ENCODE data around the gene C2orf76.

Gene C2orf76

DNA sequence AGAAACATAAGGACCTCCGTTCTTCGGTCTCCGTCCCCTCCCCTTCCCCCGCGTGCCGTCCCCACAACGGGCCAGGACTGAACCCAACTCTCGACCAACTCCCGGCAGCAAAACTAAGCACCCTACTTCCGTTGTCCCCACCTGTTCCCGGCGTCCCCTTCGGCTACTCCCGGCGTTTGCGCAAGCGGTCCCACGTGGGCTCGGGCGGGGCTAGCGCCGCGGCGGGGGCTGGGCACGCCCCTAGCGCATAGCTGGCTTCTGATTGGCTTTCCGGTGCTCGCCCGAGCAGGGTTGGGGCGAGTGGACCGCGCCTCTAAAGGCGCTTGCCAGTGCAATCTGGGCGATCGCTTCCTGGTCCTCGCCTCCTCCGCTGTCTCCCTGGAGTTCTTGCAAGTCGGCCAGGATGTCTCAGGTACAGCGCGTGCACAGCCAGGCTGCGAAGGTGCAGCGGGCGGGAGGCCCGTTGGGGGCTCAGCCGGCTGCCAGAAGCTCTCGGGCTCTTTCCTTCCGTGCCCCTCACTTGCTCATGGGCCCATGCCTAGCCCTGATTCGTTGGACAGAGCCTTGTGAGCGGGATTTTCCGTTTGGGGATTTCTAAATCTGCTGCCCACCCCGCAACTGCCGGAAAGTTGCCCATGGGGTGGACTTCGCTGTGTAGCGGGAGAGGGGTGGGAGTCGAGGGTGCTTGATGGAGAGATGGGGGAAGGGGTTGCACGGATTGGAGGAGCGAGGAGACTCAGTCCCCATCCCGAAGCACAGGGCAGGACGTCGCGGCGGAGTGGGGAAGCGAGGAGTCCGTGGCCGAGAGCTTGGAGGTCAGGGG, at the start of gene C2orf76, which contains the start of gene DBI:
C2orf76 (minus strand) TSS at position 186 of the 823 bp plus-strand sequence. CDS start 26,875 bp downstream, outside the sequence.
DBI (plus strand) TSS at position 329 of the 823 bp plus-strand sequence; CDS start at position 404, 75 bp downstream.
- H3K4me3 ChIP-seq (ENCODE audit: low read depth, low read length), result peak within 1 kb of the TSS; percentile 97
- DNase-seq (ENCODE audit: low read depth), result peak; percentile 98
- TF ChIP-seq, protein P1, sequence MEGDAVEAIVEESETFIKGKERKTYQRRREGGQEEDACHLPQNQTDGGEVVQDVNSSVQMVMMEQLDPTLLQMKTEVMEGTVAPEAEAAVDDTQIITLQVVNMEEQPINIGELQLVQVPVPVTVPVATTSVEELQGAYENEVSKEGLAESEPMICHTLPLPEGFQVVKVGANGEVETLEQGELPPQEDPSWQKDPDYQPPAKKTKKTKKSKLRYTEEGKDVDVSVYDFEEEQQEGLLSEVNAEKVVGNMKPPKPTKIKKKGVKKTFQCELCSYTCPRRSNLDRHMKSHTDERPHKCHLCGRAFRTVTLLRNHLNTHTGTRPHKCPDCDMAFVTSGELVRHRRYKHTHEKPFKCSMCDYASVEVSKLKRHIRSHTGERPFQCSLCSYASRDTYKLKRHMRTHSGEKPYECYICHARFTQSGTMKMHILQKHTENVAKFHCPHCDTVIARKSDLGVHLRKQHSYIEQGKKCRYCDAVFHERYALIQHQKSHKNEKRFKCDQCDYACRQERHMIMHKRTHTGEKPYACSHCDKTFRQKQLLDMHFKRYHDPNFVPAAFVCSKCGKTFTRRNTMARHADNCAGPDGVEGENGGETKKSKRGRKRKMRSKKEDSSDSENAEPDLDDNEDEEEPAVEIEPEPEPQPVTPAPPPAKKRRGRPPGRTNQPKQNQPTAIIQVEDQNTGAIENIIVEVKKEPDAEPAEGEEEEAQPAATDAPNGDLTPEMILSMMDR (IDR thresholded peaks at IDR 0.05; ENCODE audit: insufficient read depth, low read depth, low read length, missing control alignments), result no peak

GRCh38 chr2:119415630-119416029, 49.0 kb upstream of the C2orf76 start:
- TF ChIP-seq, protein P1 (IDR thresholded peaks at IDR 0.05; ENCODE audit: insufficient read depth, low read depth, low read length, missing control alignments), result no peak
- peak; percentile 19 for DNase-seq (ENCODE audit: low read depth)

GRCh38 chr2:119414894-119415293, 48.3 kb upstream of the C2orf76 start:
- no peak overlapping the region for H3K4me3 ChIP-seq (ENCODE audit: low read depth, low read length)
- TF ChIP-seq, protein P1 (IDR thresholded peaks at IDR 0.05; ENCODE audit: insufficient read depth, low read depth, low read length, missing control alignments), result no peak
- no peak for DNase-seq (ENCODE audit: low read depth)

More at GRCh38 chr2:119415630-119416029, 49.0 kb upstream of the C2orf76 start:
- H3K4me3 ChIP-seq (ENCODE audit: low read depth, low read length), result no peak overlapping the region

GRCh38 chr2:119409506-119409905, 42.9 kb upstream of the C2orf76 start:
- TF ChIP-seq, protein P1 (IDR thresholded peaks at IDR 0.05; ENCODE audit: insufficient read depth, low read depth, low read length, missing control alignments), result no peak
- no peak for DNase-seq (ENCODE audit: low read depth)
- H3K4me3 ChIP-seq (ENCODE audit: low read depth, low read length), result no peak overlapping the region

DNA sequence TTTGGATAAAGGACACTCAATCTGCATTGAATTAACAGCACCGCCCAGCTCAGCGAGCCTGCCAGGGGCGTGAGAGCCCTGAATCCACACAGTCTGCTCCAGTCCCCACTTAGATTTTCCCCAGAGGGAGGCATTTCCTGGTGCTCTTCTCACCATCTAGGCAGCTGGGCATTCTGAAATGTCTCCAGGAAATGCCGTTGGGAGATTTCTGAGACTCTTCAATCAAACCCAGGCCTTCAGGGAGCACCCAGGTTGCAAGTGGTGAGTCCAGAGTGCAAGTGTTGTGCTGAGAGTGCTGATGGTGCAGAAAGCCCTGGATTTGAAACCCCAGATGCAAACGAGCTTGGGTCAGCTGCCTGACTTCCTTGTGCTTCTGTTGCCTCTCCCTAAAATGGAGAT, 41.6 kb upstream of the C2orf76 start:
- H3K4me3 ChIP-seq (ENCODE audit: low read depth, low read length), result no peak overlapping the region
- no peak for DNase-seq (ENCODE audit: low read depth)
- TF ChIP-seq, protein P1 (IDR thresholded peaks at IDR 0.05; ENCODE audit: insufficient read depth, low read depth, low read length, missing control alignments), result no peak

DNA sequence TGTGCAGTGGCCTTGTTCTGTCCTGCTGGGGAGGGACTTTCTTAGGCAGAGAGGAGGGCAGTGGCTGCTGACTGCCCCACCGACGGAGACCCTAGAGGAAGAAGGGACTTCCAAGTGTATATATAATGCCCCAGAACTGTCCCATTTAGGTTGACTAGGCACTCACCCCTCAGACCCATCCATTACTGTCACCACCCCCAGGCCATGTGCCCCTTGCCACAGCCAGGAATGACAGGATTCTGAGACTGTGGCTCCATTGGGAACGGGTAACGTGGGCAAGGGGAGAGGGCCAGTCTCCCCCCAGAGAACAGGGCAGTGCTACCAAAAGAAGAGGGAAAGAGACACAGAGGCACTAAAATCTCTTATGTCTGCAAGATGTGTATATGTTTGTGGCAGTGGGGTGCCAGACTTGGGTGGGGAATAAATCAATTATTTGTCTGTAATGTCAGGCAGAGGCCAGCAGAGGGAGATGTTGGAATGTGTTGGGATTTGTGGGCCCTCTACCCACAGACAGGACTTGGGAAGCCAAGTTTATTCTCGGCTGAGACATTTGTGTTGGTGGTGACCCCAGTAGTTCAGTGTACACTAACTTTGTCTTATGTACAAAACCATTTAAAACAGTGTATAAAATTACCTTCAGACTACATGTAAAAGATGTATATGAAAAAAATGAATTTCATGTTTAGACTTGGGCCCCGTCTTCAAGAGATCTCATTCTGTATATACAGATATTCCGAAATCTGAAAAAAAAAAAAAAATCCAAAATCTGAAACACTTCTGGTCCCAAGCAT, 41.0 kb upstream of the C2orf76 start:
- DNase-seq (ENCODE audit: low read depth), result peak; percentile 69
- H3K4me3 ChIP-seq (ENCODE audit: low read depth, low read length), result no peak overlapping the region
- TF ChIP-seq, protein P1 (IDR thresholded peaks at IDR 0.05; ENCODE audit: insufficient read depth, low read depth, low read length, missing control alignments), result peak; percentile 74
